Activated T-cell treated with anti-CD3 and anti-CD28 coated beads for 4 hours (primary cell): Measurements from ENCODE around the gene SYNGR2.
"Not testable (repeated sequence)": the region's sequence is repeated elsewhere in the genome, so short reads cannot be mapped to it uniquely, and the experiment has no call there.

ENCODE experiments used
- DNase-seq: peaks from one replicate; pipeline ENCODE4 v3.0.0-alpha.2; 2020

Gene SYNGR2

DNA sequence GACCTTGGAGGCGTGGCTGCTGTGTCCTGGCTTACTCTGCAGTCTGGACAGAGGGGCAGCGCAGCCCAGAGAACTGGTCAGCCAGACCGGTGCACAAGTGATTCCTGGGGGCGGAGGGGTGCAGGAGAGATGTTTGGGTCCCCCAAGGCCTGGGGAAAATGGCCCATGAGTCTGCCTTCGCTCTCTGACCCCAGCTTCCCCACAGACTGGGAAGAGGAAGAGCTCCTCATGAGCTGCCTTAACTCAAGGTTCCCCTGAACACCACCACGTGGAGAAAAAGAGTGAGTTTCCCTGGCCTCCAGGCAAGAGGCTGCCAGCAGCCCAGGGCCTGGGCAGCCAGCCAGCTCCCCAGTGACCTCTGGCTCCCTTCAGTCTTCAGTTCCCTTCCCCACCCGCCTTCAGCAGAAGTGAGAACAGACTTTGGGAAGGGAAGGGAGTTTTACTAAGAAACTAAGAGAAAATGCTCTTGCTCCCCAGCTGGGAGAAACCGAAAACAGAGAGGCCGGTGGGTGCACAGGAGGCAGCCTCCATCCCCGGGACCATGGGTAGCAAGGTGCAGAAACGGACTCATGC, 24.1 kb upstream of the SYNGR2 start:
- DNase-seq: no peak

GRCh38 chr17:78144736-78145641, 23.4 kb upstream of the SYNGR2 start:
- no peak for DNase-seq

DNA sequence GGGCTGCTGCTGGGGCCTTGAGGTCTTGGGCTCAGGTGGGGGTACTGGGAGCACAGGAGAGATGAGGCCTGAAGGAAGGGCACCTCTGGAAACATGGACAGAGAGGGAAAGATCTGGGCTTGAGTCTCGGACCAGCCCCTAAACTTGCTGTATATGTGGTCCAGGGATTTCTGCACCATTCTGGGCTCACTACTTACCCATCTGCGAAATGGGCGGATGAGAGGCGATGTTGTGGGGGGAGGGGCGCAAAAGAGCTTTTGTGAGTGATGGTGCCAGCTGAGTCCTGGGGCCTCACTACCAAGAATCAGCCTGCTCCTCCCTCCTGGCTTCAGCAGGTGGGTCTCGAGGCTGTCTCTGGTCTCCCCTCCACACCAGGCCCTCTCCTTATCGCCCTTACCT, 21.9 kb upstream of the SYNGR2 start:
- DNase-seq: no peak

GRCh38 chr17:78146881-78147280, 21.5 kb upstream of the SYNGR2 start:
- DNase-seq: no peak

DNA sequence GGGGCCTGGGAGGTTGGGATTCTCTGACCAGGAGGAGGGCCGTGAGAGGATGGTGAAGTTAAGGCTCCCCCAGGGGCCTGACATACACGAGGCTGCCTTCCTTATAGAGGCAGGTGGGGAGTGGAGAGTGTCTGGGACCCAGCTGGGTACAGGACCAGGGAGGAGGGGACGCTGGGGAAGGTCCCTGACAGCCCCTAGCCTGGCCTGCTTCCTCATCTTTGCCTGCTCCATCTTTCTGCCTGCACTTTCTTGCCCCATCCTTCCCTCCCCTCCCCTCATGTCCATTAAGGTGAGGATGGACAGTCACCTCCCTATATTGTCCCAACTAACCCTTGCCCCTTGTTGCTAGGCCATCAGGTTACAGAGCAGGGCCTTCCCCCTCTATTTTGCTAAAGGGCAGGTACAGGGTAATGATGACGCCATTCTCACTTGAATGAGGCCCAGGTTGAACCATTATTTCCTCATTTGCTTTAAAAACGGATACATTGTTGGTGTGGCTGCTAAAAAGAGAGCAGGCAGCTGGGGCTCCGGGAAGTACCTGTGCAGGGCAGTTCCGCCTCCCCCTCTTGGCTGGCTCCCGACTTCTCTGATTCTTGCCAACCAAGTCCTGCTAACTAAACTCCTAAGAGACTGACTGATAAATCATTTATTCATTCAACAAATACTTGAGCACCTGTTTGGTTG, 20.9 kb upstream of the SYNGR2 start:
- DNase-seq: no peak

DNA sequence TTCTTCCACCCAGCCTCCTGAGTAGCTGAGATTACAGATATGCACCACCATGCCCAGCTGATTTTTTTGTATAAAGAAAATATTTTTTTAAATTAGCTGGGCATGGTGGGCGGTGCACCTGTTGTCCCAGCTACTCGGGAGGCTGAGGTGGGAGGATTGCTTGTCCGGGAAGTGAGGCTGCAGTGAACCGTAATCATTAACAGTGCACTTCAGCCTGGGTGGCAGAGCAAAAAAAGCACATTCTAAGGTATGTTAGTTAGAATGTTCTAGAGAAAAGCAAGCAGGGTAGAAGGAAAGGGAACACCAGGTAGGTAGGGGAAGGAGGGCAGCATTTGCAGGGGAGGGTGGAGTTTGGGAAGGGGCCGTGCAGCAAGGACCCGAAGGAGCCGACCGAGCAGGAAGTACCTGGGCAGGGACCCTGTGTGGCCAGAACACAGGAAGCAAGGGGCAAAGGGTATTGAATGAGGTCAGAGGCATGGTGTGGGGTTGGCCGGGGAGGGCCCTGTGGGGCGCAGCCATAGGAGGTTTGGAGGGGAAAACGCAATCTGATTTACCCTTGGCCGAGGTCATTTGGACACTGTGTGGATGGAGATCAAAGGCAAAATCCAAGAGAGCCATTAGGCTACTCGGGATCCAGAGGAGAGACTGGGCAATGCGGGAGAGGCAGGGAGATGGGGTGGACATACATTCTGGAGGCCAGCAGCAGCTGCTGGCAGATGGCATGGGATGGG, 19.9 kb upstream of the SYNGR2 start:
- no peak for DNase-seq

DNA sequence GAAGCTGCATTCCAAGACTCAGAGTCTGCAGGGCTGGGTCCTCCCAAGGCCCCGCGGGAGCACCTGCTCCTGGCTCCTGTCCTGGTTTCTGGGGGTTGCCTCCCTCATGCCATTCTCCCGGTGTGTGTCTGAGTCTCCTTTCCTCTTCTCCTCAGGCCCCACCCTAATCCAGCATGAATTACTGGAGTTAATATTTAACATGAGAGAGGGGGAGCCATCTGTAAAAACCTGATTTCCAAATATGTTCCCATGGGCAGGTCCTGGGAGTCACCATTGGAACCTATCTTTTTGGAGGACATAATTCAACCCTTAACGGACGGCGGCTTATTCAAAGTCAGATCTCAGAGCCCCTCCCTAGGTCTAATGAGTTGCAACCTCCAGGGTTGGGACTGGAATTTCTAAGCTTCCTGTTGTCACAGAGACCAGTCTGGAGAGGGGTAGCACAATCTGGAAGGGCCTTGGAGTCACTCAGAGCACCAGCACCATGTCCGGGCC, 16.8 kb upstream of the SYNGR2 start:
- DNase-seq: no peak

GRCh38 chr17:78154903-78155811, 13.2 kb upstream of the SYNGR2 start:
- no peak for DNase-seq

DNA sequence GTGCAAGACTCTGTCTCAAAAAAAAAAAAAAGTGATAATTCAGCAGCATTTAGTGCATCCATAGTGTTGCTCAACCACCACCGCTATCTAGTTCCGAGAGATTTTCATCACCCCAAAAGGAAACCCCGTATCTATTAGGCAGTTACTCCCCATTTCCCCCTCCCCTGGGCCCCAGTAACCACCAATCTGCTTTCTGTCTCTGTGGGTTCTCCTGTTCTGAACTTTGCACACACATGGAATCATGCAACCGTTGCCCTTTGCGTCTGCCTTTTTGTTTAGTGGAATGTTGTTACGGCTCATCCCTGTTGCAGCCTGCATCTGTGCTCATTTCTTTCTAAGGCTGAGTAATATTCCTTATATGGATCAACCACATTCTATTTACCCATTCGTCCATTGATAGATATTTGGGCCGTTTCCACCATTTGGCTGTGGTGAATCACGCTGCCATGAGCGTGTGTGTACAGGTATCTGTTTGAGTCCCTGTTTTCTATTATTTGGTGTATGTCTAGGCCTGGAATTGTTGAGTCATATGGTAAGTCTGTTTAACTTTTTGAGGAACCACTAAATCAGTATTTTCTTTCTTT, 8.7 kb upstream of the SYNGR2 start:
- DNase-seq: no peak

DNA sequence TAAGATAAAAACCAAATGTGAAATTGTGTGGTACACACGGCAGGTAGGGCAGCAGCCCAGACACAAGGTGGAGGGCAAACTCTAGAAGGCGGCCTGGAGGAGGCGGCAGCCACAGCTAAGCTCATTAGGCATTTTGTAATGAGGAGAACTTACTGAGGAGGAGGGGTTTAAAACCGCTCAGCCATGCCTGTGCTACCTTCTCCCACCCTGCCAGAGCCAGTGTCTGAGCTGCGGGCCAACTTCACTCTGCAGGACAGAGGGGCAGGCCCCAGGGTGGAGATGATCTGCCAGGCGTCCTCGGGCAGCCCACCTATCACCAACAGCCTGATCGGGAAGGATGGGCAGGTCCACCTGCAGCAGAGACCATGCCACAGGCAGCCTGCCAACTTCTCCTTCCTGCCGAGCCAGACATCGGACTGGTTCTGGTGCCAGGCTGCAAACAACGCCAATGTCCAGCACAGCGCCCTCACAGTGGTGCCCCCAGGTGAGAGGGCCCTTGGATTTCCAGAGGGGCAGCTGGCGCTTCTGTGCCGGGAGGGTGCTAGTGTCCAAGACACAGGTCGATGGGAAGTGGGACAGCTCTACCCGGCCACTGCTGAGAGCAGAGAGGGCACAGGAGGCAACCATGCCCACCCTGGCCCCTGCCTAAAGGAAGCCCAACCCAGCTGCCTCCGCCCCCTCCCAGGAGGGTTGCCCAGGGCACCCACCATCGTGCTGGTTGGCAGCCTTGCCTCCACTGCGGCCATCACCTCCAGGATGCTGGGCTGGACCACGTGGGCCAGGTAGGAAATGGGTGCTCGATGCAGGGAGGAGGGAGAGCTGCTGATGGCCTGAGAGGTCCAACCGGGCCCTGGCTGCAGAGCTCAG, 4.3 kb upstream of the SYNGR2 start:
- DNase-seq: no peak

DNA sequence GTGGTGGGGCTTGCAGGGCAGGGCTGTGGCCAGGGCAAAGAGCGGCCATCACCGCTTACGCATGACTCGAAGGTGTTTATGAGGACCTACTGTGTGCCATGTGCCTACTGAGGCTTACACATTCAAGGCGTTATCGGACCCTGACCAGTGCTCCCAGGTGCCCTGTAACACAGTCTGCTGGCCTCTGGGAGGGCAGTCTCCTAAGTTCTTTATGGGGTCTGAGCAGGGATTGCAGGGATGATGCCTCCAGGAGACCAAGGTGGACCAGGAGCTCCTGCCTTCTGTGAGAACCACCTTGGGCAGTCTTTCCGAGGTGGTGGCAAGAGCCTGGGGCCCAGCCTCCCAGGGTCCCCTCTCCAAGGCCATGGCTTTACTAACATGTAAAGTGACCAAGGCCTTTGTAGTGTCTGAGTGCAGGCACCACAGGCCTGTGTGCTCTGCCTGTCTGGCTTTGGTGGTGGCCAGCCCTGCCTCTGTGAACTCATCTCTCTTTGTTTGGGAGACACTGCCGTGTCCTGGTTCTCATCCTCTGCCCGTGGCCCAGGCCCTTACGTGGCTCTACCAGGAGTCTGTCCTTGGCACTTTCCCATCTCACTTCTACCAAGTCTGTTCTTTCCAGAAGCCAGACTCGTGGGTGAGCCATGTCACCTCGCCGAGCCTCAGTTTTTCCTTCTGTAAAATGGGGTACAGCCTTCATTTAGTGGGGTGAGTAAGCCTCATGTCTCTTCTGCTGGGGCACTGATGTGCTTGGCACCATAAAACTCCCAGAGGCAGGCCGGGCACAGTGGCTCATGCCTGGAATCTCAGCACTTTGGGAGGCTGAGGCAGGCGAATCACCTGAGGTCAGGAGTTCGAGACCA, 3.4 kb upstream of the SYNGR2 start:
- DNase-seq: no peak

DNA sequence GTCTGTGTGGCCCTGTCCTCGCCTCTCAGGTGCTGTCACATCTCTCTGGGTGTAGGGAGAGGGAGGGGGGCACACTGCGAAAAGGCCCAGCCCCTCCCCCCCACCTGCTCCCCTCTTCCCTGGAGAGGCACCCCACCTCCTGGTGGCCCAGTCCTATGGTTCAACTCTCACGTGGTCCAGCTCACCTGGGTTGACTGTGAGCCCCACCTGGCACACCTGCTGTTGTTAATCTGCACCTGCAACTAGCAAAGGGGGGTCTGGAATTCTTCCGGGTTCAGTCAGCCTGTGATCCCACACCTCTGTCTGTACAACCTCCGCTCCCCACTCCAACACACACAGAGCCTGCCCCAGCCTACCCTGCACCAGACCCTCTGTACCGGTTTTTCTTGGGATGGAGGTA, 2.0 kb upstream of the SYNGR2 start:
- DNase-seq: no peak

- peak; percentile 36 for DNase-seq
Measured at GRCh38 chr17:78168903-78169793, 767 bp downstream of the SYNGR2 start.

GRCh38 chr17:78170692-78171590, 2.6 kb downstream of the SYNGR2 start:
- no peak for DNase-seq

DNA sequence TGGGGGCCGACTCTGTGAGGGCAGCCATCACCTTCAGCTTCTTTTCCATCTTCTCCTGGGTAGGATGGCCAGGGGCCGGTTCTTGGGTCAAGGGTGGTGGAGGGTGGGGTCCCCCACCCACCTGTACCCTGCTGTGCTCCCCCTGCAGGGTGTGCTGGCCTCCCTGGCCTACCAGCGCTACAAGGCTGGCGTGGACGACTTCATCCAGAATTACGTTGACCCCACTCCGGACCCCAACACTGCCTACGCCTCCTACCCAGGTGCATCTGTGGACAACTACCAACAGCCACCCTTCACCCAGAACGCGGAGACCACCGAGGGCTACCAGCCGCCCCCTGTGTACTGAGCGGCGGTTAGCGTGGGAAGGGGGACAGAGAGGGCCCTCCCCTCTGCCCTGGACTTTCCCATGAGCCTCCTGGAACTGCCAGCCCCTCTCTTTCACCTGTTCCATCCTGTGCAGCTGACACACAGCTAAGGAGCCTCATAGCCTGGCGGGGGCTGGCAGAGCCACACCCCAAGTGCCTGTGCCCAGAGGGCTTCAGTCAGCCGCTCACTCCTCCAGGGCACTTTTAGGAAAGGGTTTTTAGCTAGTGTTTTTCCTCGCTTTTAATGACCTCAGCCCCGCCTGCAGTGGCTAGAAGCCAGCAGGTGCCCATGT, 3.3 kb downstream of the SYNGR2 start:
- DNase-seq: not testable (repeated sequence)

GRCh38 chr17:78172249-78173051, 4.1 kb downstream of the SYNGR2 start:
- no peak for DNase-seq
